DOHH2 (cell line): Measurements from ENCODE around the gene CCDC149.

Experiments
- CTCF ChIP-seq: fragments of 200-600 bp; sonication (generic); IDR thresholded peaks from one replicate; pipeline ENCODE4 v1.5.1; 2014; ENCODE audit warnings: antibody characterized with exemption, mild to moderate bottlenecking, low read depth, low read length; ENCODE audit not compliant: poor library complexity, severe bottlenecking
- EZH2phosphoT487 ChIP-seq: fragments of 200-600 bp; sonication (generic); IDR thresholded peaks from 2 replicates; pipeline ENCODE4 v1.6.1; 2017; ENCODE audit warnings: borderline replicate concordance, mild to moderate bottlenecking, antibody characterized with exemption, low read length, moderate library complexity, mixed read lengths

- TF ChIP-seq CTCF (no peak), EZH2phosphoT487 (no peak)
Observed at GRCh38 chr4:24837781-24838180, 75.1 kb downstream of the CCDC149 start.
